ENCODE measurements around the gene MAGOH. TPM values are rescaled to one million over a fixed set of nuclear protein-coding genes. Genes with fewer than 3 reads are reported as not detected.

MAGOH gene
- total RNA-seq, 1 donor from 2014 or later = 35.7 TPM

GRCh38 chr1:53254011-53254640, 15.8 kb upstream of the MAGOH start:
- Histone ChIP-seq H3K27ac (ENCODE audit: low read depth, low read length) (no peak overlapping the region), H3K36me3 (ENCODE audit: insufficient read depth, low read length) (peaks cover 11% of the 10 kb centered on the region), H2AFZ (ENCODE audit: low read depth, low read length) (peak overlapping the region; percentile 9), H4K20me1 (ENCODE audit: insufficient read depth, low read length) (no peaks in the 10 kb centered on the region), H3K9ac (ENCODE audit: low read length) (no peak overlapping the region), H3K9me3 (ENCODE audit: insufficient read depth, low read depth, low read length) (no peaks in the 10 kb centered on the region), H3K79me2 (ENCODE audit: insufficient read depth, low read length) (no peaks in the 10 kb centered on the region), H3K4me3 (ENCODE audit: insufficient read depth, low read depth, low read length) (no peak overlapping the region), H3K4me1 (ENCODE audit: insufficient read depth, low read length) (no peaks in the 10 kb centered on the region), H3K27me3 (ENCODE audit: insufficient read depth, low read length) (no peaks in the 10 kb centered on the region), H3K4me2 (ENCODE audit: low read length) (no peak overlapping the region)
- DNase-seq (ENCODE audit: low read depth) (peak; percentile 32), FAIRE-seq (peak; percentile 82)
- Mint-ChIP-seq H3K36me3 (ENCODE audit: low read depth, unreplicated experiment) (peaks cover 13% of the 10 kb centered on the region), H3K9me3 (ENCODE audit: unreplicated experiment) (no peaks in the 10 kb centered on the region), H3K4me1 (ENCODE audit: low read depth, unreplicated experiment) (peaks cover 9% of the 10 kb centered on the region), H3K27ac (ENCODE audit: unreplicated experiment) (peak overlapping the region; percentile 26), H3K4me3 (ENCODE audit: unreplicated experiment) (no peak overlapping the region), H3K27me3 (ENCODE audit: low read depth, unreplicated experiment) (no peaks in the 10 kb centered on the region)
- TF ChIP-seq CTCF (IDR thresholded peaks at IDR 0.05; ENCODE audit: insufficient read depth, low read depth, low read length) = no peak
- TF ChIP-seq EZH2 (IDR thresholded peaks at IDR 0.05; ENCODE audit: insufficient read depth, low read length) = no peak

- H3K4me3 Mint-ChIP-seq (ENCODE audit: unreplicated experiment) = no peak overlapping the region
- H3K9me3 Mint-ChIP-seq (ENCODE audit: unreplicated experiment) = no peaks in the 10 kb centered on the region
- H3K36me3 Mint-ChIP-seq (ENCODE audit: low read depth, unreplicated experiment) = peaks cover 11% of the 10 kb centered on the region
Observed at GRCh38 chr1:53250325-53250724, 12.0 kb upstream of the MAGOH start.

More at GRCh38 chr1:53250325-53250724, 12.0 kb upstream of the MAGOH start:
- no peaks in the 10 kb centered on the region for H3K79me2 ChIP-seq (ENCODE audit: insufficient read depth, low read length)
- no peaks in the 10 kb centered on the region for H3K4me1 ChIP-seq (ENCODE audit: insufficient read depth, low read length)
- FAIRE-seq (no peak), DNase-seq (ENCODE audit: low read depth) (no peak)
- TF ChIP-seq EZH2 (IDR thresholded peaks at IDR 0.05; ENCODE audit: insufficient read depth, low read length) = no peak
- no peak for TF ChIP-seq CTCF (IDR thresholded peaks at IDR 0.05; ENCODE audit: insufficient read depth, low read depth, low read length)
- H3K9ac ChIP-seq (ENCODE audit: low read length) = no peak overlapping the region
- Mint-ChIP-seq H3K4me1 (ENCODE audit: low read depth, unreplicated experiment) (peaks cover 11% of the 10 kb centered on the region), H3K27me3 (ENCODE audit: low read depth, unreplicated experiment) (no peaks in the 10 kb centered on the region), H3K27ac (ENCODE audit: unreplicated experiment) (no peak overlapping the region)
- no peaks in the 10 kb centered on the region for H4K20me1 ChIP-seq (ENCODE audit: insufficient read depth, low read length)
- no peak overlapping the region for H2AFZ ChIP-seq (ENCODE audit: low read depth, low read length)
- H3K9me3 ChIP-seq (ENCODE audit: insufficient read depth, low read depth, low read length) = no peaks in the 10 kb centered on the region
- no peaks in the 10 kb centered on the region for H3K27me3 ChIP-seq (ENCODE audit: insufficient read depth, low read length)
- no peak overlapping the region for H3K4me3 ChIP-seq (ENCODE audit: insufficient read depth, low read depth, low read length)
- H3K27ac ChIP-seq (ENCODE audit: low read depth, low read length) = no peak overlapping the region
- no peak overlapping the region for H3K4me2 ChIP-seq (ENCODE audit: low read length)
- peaks cover 10% of the 10 kb centered on the region for H3K36me3 ChIP-seq (ENCODE audit: insufficient read depth, low read length)

Measured in astrocyte (in vitro differentiated cells and primary cell).